ENCODE measurements around the gene SPEF2. TPM values are rescaled to one million over a fixed set of nuclear protein-coding genes. Genes with fewer than 3 reads are reported as not detected.

Gene SPEF2
- total and polyA plus RNA-seq, 2 of the 13 experiments (the other 11 are each of a cell fraction or from before 2014, with no cell fraction given): 1.5 to 2.3 TPM

- Histone ChIP-seq H3K27me3 (ENCODE audit: control insufficient read depth in 1 of 2, insufficient read depth in 2 of 2, low read length in 2 of 2) (no peaks in the 10 kb centered on the region), H3K36me3 (replicated peaks in 1 of 2; ENCODE audit: control insufficient read depth in 1 of 2, insufficient read depth in 2 of 2, low read length in 2 of 2) (no peaks in the 10 kb centered on the region), H4K20me1 (ENCODE audit: insufficient read depth, low read length) (no peaks in the 10 kb centered on the region), H3K4me2 (ENCODE audit: low read depth, low read length) (no peak overlapping the region), H3K27ac (ENCODE audit: extremely low read length, insufficient read depth, low read length) (no peak overlapping the region), H3K9ac (ENCODE audit: insufficient read depth, low read depth, low read length) (no peak overlapping the region), H3K79me2 (ENCODE audit: insufficient read depth, low read length) (no peaks in the 10 kb centered on the region), H3K4me3 (replicated peaks in 1 of 3; ENCODE audit: insufficient read depth in 1 of 3, low read depth in 2 of 3, low read length in 3 of 3) (no peak overlapping the region), H2AFZ (ENCODE audit: low read length) (no peak overlapping the region), H3K4me1 (ENCODE audit: insufficient read depth, low read length) (peaks cover 10% of the 10 kb centered on the region), H3K9me3 (ENCODE audit: low read length) (no peaks in the 10 kb centered on the region)
- no peak for DNase-seq (ENCODE audit: low spot score)
- TF ChIP-seq ZNF280B (CRISPR knock-in tag; IDR thresholded peaks at IDR 0.05; ENCODE audit: borderline replicate concordance) (no peak), HCFC1 (IDR thresholded peaks at IDR 0.05; ENCODE audit: low read depth, low read length) (no peak), SIN3B (IDR thresholded peaks at IDR 0.05; ENCODE audit: low read length) (no peak), ZNF414 (CRISPR knock-in tag; IDR thresholded peaks at IDR 0.05) (no peak), LRRFIP1 (CRISPR knock-in tag; conservative IDR thresholded peaks at IDR 0.05) (no peak), GATA4 (IDR thresholded peaks at IDR 0.05; ENCODE audit: borderline replicate concordance, low read depth) (no peak), CHCHD3 (CRISPR knock-in tag; IDR thresholded peaks at IDR 0.05) (no peak), ZNF652 (CRISPR knock-in tag; IDR thresholded peaks at IDR 0.05; ENCODE audit: borderline replicate concordance, low read depth) (no peak), ZNF510 (CRISPR knock-in tag; IDR thresholded peaks at IDR 0.05; ENCODE audit: low read depth) (no peak), SP4 (CRISPR knock-in tag; IDR thresholded peaks at IDR 0.05) (no peak), ZNF782 (CRISPR knock-in tag; IDR thresholded peaks at IDR 0.05; ENCODE audit: borderline replicate concordance) (no peak), TCF7L2 (IDR thresholded peaks at IDR 0.05; ENCODE audit: low read depth, low read length) (no peak), ZFY (CRISPR knock-in tag; IDR thresholded peaks at IDR 0.05) (no peak), GFI1 (CRISPR knock-in tag; IDR thresholded peaks at IDR 0.05; ENCODE audit: borderline replicate concordance) (no peak), ZNF317 (CRISPR knock-in tag; IDR thresholded peaks at IDR 0.05) (no peak), FOSL1 (CRISPR knock-in tag; IDR thresholded peaks at IDR 0.05; ENCODE audit: borderline replicate concordance) (no peak), MTERF4 (CRISPR knock-in tag; IDR thresholded peaks at IDR 0.05) (no peak)
- ChIA-PET CTCF (ENCODE audit: low intra/inter-chr PET ratio, low total read pairs) (no interaction called here), POLR2A (no interaction called here)
- intact Hi-C loops (cut with micrococcal nuclease; ENCODE audit: unreplicated experiment): no loop called here
- in situ Hi-C loops (cut with HindIII; ENCODE audit: extremely low pct_ligation_motif_present, low pct_unique_long_range_greater_than_20kb): no loop called here
- FAIRE-seq: no peak
- WGBS (ENCODE audit: low lambda C conversion rate): 53% methylated on average over 3 of the region's 3 CpGs
- no TSS peak for BruUV-seq (replicated peaks)
- ATAC-seq: no peak
Measured at GRCh38 chr5:35745660-35746059, 128.0 kb downstream of the SPEF2 start.
